GM12878 (cell line): ENCODE data around the gene C15orf62. TPM values are rescaled to one million over a fixed set of nuclear protein-coding genes. Genes with fewer than 3 reads are reported as not detected.

ENCODE experiments used
- BCLAF1 ChIP-seq: fragments of 450-650 bp; IDR thresholded peaks from 2 replicates; pipeline ENCODE4 v1.6.1; 2017; ENCODE audit warnings: antibody characterized with exemption, mild to moderate bottlenecking, moderate library complexity
- BHLHE40 ChIP-seq, 2 experiments: fragments of 450-650 bp in 1 of 2; IDR thresholded peaks; 2 replicates each; pipeline ENCODE4 v1.6.1; 2011 to 2017; ENCODE audit warnings: low read depth in 2 of 2, borderline replicate concordance in 1 of 2, improper control_type of control experiment in 1 of 2, low read length in 1 of 2, mild to moderate bottlenecking in 1 of 2
- CEBPB ChIP-seq, 2 experiments: fragments of 150-350 bp in 1 of 2; IDR thresholded peaks; 2 replicates each; pipeline ENCODE4 v1.6.1; 2012 to 2014; ENCODE audit warnings: low read depth in 2 of 2, low read length in 2 of 2, borderline replicate concordance in 1 of 2, inconsistent platforms in 1 of 2
- MXI1 ChIP-seq: fragments of 150-350 bp; IDR thresholded peaks from 2 replicates; pipeline ENCODE4 v1.6.1; 2011; ENCODE audit warnings: low read depth, mild to moderate bottlenecking, inconsistent platforms, low read length, improper control_type of control experiment
- NFIC ChIP-seq: IDR thresholded peaks from 2 replicates; pipeline ENCODE4 v1.6.1; 2012; ENCODE audit warnings: low read depth, mild to moderate bottlenecking, inconsistent platforms, low read length, moderate library complexity
- RCOR1 ChIP-seq: conservative IDR thresholded peaks from 2 replicates; pipeline ENCODE4 v1.6.1; 2012; ENCODE audit warnings: low read depth, low read length, improper control_type of control experiment
- TCF3 ChIP-seq: IDR thresholded peaks from 2 replicates; pipeline ENCODE4 v1.6.1; 2012; ENCODE audit warnings: low read depth, mild to moderate bottlenecking, low read length, borderline replicate concordance; ENCODE audit not compliant: insufficient read depth
- ZBTB4 ChIP-seq: fragments of 450-650 bp; formaldehyde crosslinking; IDR thresholded peaks from 2 replicates; pipeline ENCODE4 v1.4.0; 2022; ENCODE audit warnings: mild to moderate bottlenecking, moderate library complexity
- polyA plus RNA-seq, 11 experiments: library from polyadenylated mRNA; depleted of rRNA in 4 of 11; unstranded in 6 of 11; stranded (reverse) in 5 of 11; fragments of >200 nt; fragmentation: Nextera tagmentation in 4 of 11; fragmentation: Illumina TruSeq in 1 of 11; extraction: Ambion mirVana in 4 of 11; extraction: Trizol in 1 of 11; gene quantifications; 1 replicate in 1 of 11; 2 replicates in 10 of 11; pipeline versions ENCODE4 v1.2.1 to v1.2.3, GENCODE V29; 2011 to 2016; ENCODE audit warnings: inconsistent platforms in 2 of 11, missing spikeins in 2 of 11, low read depth in 1 of 11
- total RNA-seq, 4 experiments: library from RNA; depleted of rRNA in 3 of 4; stranded (reverse); fragments of >200 nt in 3 of 4; fragmentation: Illumina TruSeq in 1 of 4; extraction: Trizol in 1 of 4; gene quantifications; 2 replicates each; pipeline versions ENCODE4 v1.2.1 to v1.2.3, GENCODE V29; 2013 to 2021
- TF ChIP-seq, protein P1 (sequence below): fragments of 450-650 bp; IDR thresholded peaks from 2 replicates; pipeline ENCODE4 v1.6.1; 2018; ENCODE audit warnings: borderline replicate concordance, mild to moderate bottlenecking; ENCODE audit not compliant: partially characterized antibody

The C15orf62 gene
- total and polyA plus RNA-seq, 10 of the 15 experiments (the other 5 are each of a cell fraction or from before 2014, with no cell fraction given), result 0.06 to 0.68 (median 0.40) TPM; not detected in 1

DNA sequence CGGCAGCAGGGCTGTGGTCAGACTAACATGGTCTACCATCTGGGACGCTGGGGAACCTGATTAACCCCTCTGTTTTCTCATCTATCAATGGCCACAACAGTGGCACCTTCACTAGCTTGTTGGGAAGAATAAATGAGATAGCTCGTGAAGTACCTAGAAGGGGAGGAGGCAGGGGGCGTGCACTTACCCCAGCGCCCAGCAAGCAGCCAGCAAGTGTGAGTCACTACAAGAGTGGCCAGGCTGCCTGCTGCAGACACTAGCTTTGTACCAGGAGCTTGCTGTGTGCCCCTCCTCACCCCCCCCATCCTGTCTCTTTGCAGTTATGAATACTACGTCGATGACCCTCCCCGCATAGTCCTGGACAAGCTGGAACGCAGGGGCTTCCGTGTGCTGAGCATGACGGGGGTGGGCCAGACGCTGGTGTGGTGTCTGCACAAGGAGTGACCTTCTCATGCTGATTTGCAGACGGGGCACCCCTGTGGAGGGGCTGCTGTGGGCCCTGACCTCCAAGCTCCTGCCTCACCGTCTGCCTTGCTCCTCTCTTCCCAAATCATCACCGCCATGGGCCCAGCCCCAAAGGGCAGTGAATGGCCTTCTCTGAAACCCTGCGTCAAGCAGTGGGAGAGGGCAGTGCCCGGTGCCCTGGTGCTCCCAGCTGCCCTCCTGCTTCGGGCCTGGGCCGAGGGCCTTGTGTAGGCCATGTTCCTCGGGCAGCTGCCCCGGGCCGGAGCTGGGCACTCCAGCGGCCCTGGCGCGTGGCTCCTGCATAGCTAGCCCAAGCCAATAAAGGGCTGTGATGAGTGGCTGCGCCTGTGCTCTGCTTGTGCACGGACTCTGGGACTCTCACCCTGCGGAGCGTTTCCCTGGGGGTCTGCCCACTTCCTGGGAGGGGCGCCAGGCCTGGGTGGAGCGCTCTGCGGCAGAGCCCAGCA is 2.6 kb upstream of the C15orf62 start (continued):
- TF ChIP-seq ZBTB4 (CRISPR knock-in tag), result no peak
- TF ChIP-seq NFIC, result no peak
- no peak for TF ChIP-seq BHLHE40 (IDR thresholded peaks at IDR 0.05; ENCODE audit: borderline replicate concordance in 1 of 2, low read depth in 2 of 2, low read length in 1 of 2)
- no peak for TF ChIP-seq MXI1
- TF ChIP-seq, protein P1, sequence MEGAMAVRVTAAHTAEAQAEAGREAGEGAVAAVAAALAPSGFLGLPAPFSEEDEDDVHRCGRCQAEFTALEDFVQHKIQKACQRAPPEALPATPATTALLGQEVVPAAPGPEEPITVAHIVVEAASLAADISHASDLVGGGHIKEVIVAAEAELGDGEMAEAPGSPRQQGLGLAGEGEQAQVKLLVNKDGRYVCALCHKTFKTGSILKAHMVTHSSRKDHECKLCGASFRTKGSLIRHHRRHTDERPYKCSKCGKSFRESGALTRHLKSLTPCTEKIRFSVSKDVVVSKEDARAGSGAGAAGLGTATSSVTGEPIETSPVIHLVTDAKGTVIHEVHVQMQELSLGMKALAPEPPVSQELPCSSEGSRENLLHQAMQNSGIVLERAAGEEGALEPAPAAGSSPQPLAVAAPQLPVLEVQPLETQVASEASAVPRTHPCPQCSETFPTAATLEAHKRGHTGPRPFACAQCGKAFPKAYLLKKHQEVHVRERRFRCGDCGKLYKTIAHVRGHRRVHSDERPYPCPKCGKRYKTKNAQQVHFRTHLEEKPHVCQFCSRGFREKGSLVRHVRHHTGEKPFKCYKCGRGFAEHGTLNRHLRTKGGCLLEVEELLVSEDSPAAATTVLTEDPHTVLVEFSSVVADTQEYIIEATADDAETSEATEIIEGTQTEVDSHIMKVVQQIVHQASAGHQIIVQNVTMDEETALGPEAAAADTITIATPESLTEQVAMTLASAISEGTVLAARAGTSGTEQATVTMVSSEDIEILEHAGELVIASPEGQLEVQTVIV, result no peak
- TF ChIP-seq TCF3, result no peak
- TF ChIP-seq CEBPB (IDR thresholded peaks at IDR 0.05; ENCODE audit: borderline replicate concordance in 1 of 2, low read depth in 2 of 2, low read length in 2 of 2), result no peak
- TF ChIP-seq RCOR1, result no peak
- TF ChIP-seq BCLAF1, result no peak
